GM12878 (cell line): ENCODE data around the gene PLXND1. TPM values are rescaled to one million over a fixed set of nuclear protein-coding genes. Genes with fewer than 3 reads are reported as not detected.

Experiments
- ATAC-seq: fragments of 200-7000 bp; cut with Tn5 transposase; 3 replicates; pipeline ENCODE4 v1.9.1; 2020; ENCODE audit warnings: mild to moderate bottlenecking, moderate library complexity
- BruUV-seq: library from RNA; stranded (reverse); fragments of 400-500 nt; replicated peaks from 2 replicates; lab custom pipeline; 2021; lab: Mats Ljungman, UMichigan
- CTCF ChIA-PET: fragments of 300-600 bp; sonication (Branson Sonifier 250); formaldehyde crosslinking; extraction: SDS; loops from one replicate; lab custom pipeline; 2021; ENCODE audit warnings: inconsistent platforms; lab: Yijun Ruan, JAX
- POLR2A ChIA-PET: fragments of 350-600 bp; formaldehyde crosslinking; extraction: SDS; loops from one replicate; lab custom pipeline; 2021; ENCODE audit warnings: inconsistent platforms; lab: Charles Lee
- RAD21 ChIA-PET: fragments of 300-600 bp; sonication (Branson Sonifier 250); formaldehyde crosslinking; loops from one replicate; lab custom pipeline; 2023; ENCODE audit warnings: antibody characterized with exemption; ENCODE audit not compliant: unreplicated experiment; lab: Charles Lee
- SMC1A ChIA-PET: fragments of 300-600 bp; sonication (Branson Sonifier 250); formaldehyde crosslinking; loops from one replicate; lab custom pipeline; 2023; ENCODE audit not compliant: unreplicated experiment, uncharacterized antibody; lab: Charles Lee
- DNase-seq: peaks from one replicate; pipeline ENCODE4 v3.0.0-alpha.2; 2011; ENCODE audit warnings: low read depth, low spot score
- FAIRE-seq: peaks from 3 replicates; lab custom pipeline; 2011; peaks lifted over from hg19 to GRCh38; lab: Jason Lieb, UNC
- H2AFZ ChIP-seq: 2 replicates; pipeline ENCODE4 v1.6.0; 2011; ENCODE audit warnings: low read depth, low read length, control low read depth; ENCODE audit not compliant: control insufficient read depth
- H3K27ac ChIP-seq: 2 replicates; pipeline ENCODE4 v1.5.1; 2011; ENCODE audit warnings: control low read depth; ENCODE audit not compliant: control insufficient read depth, insufficient read depth
- H3K27me3 ChIP-seq, 2 experiments: replicated peaks in 1 of 2; 2 replicates each; pipeline versions ENCODE4 v1.6.0 to v1.6.1; 2011; ENCODE audit warnings: low read length in 1 of 2; ENCODE audit not compliant: control insufficient read depth in 2 of 2, insufficient read depth in 2 of 2
- H3K36me3 ChIP-seq, 2 experiments: 2 replicates each; pipeline ENCODE4 v1.5.1; 2011; ENCODE audit warnings: low read length in 1 of 2; ENCODE audit not compliant: control insufficient read depth in 2 of 2, insufficient read depth in 2 of 2
- H3K4me1 ChIP-seq: 2 replicates; pipeline ENCODE4 v1.6.1; 2011; ENCODE audit warnings: mild to moderate bottlenecking, low read length, moderate library complexity, mixed read lengths; ENCODE audit not compliant: control insufficient read depth, insufficient read depth
- H3K4me2 ChIP-seq: 2 replicates; pipeline ENCODE4 v1.6.0; 2011; ENCODE audit warnings: control low read depth; ENCODE audit not compliant: control insufficient read depth, insufficient read depth
- H3K4me3 ChIP-seq: fragments of 200-600 bp; sonication (generic); 2 replicates; pipeline ENCODE4 v1.5.1; 2016
- H3K79me2 ChIP-seq: 2 replicates; pipeline ENCODE4 v1.6.0; 2011; ENCODE audit warnings: low read length; ENCODE audit not compliant: control insufficient read depth, insufficient read depth
- H3K9ac ChIP-seq: 2 replicates; pipeline ENCODE4 v1.8.0; 2011; ENCODE audit warnings: low read length, control low read depth, mixed read lengths; ENCODE audit not compliant: control insufficient read depth, insufficient read depth
- H3K9me3 ChIP-seq: replicated peaks from 3 replicates; pipeline ENCODE4 v1.5.1; 2011; ENCODE audit warnings: mild to moderate bottlenecking, low read length; ENCODE audit not compliant: control insufficient read depth, insufficient read depth
- H4K20me1 ChIP-seq: 2 replicates; pipeline ENCODE4 v1.6.0; 2011; ENCODE audit not compliant: control insufficient read depth, insufficient read depth
- BMI1 ChIP-seq: fragments of 450-650 bp; IDR thresholded peaks from 2 replicates; pipeline ENCODE4 v1.6.1; 2016; ENCODE audit warnings: mild to moderate bottlenecking, moderate library complexity, borderline replicate concordance
- CBX3 ChIP-seq: fragments of 200-600 bp; sonication (generic); IDR thresholded peaks from 2 replicates; pipeline ENCODE4 v1.6.1; 2016; ENCODE audit warnings: low read depth, borderline replicate concordance
- CUX1 ChIP-seq: IDR thresholded peaks from 2 replicates; pipeline ENCODE4 v1.6.1; 2012; ENCODE audit warnings: improper control_type of control experiment, low read depth, low read length; ENCODE audit not compliant: insufficient replicate concordance
- ESRRA ChIP-seq: IDR thresholded peaks from 2 replicates; pipeline ENCODE4 v1.6.1; 2012; ENCODE audit warnings: mild to moderate bottlenecking, low read length, improper control_type of control experiment
- JUNB ChIP-seq: IDR thresholded peaks from 2 replicates; pipeline ENCODE4 v1.6.1; 2016; ENCODE audit warnings: antibody characterized with exemption, mild to moderate bottlenecking
- NBN ChIP-seq: fragments of 450-650 bp; IDR thresholded peaks from 2 replicates; pipeline ENCODE4 v1.6.1; 2016
- SMAD5 ChIP-seq: IDR thresholded peaks from 2 replicates; pipeline ENCODE4 v1.6.1; 2016; ENCODE audit warnings: antibody characterized with exemption, low read depth
- WRNIP1 ChIP-seq: IDR thresholded peaks from 2 replicates; pipeline ENCODE4 v1.6.1; 2011; ENCODE audit warnings: low read depth, low read length, improper control_type of control experiment, borderline replicate concordance
- WGBS: methylation state at CpG from one replicate; pipeline ENCODE4 v1.1.6; 2016; ENCODE audit warnings: low lambda C conversion rate; ENCODE audit not compliant: insufficient replicate concordance, insufficient coverage; ENCODE audit errors: missing lambda C conversion rate; 5-methylcytosine and 5-hydroxymethylcytosine counted together
- in situ Hi-C: fragments of 300-500 bp; cut with MboI; formaldehyde crosslinking; loops from 9 replicates; pipeline ENCODE4 v1.14.3; 2018; ENCODE audit warnings: mixed read lengths
- intact Hi-C: fragments of 100-400 bp; cut with micrococcal nuclease; formaldehyde crosslinking; loops from one replicate; pipeline ENCODE4 v1.14.2; 2022; ENCODE audit not compliant: unreplicated experiment
- polyA plus RNA-seq, 11 experiments: library from polyadenylated mRNA; depleted of rRNA in 4 of 11; unstranded in 6 of 11; stranded (reverse) in 5 of 11; fragments of >200 nt; fragmentation: Nextera tagmentation in 4 of 11; fragmentation: Illumina TruSeq in 1 of 11; extraction: Ambion mirVana in 4 of 11; extraction: Trizol in 1 of 11; gene quantifications; 1 replicate in 1 of 11; 2 replicates in 10 of 11; pipeline versions ENCODE4 v1.2.1 to v1.2.3, GENCODE V29; 2011 to 2016; ENCODE audit warnings: inconsistent platforms in 2 of 11, missing spikeins in 2 of 11, low read depth in 1 of 11
- total RNA-seq, 4 experiments: library from RNA; depleted of rRNA in 3 of 4; stranded (reverse); fragments of >200 nt in 3 of 4; fragmentation: Illumina TruSeq in 1 of 4; extraction: Trizol in 1 of 4; gene quantifications; 2 replicates each; pipeline versions ENCODE4 v1.2.1 to v1.2.3, GENCODE V29; 2013 to 2021

PLXND1 gene
- total and polyA plus RNA-seq, 10 of the 15 experiments (the other 5 are each of a cell fraction or from before 2014, with no cell fraction given): 0.01 to 2.3 (median 0.72) TPM; not detected in 7

DNA sequence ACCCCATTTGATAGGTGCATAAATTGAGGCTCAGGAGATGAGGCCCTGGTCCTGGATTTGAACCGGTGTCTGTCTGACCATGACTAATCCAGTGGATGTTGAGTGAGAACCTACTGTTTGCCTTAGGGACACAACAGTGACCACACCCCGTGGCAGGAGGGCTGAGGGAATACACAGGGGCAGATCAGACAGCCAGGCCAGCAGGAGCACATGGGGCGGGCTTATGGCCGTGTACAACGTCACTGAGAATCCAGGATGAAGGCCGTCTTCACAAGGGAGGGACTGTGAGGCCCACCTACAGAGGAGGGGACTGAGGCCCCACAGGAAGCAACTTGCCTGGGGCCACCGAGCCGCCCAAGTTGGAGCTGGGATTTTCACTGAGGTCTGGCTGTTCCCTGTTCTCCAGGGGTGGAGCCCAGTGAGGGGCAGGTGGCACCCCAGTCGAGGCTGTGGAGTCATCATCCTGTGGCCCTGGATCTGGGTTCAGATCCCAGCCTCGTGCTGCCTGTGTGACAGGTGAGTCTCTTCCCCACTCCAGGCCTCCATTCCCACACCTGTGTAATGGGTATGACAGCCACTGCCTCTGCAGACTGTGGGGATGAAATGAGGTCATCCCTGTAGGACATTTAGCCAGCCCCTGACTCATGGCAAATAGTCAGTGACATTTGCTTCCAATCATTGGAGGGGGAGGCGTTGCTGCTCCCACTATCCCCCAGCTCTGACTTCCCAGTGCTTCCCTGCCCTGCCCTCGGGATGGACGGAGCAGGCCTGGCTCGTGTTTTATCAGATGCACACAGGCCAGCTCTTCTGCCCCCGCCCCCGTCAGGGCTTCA is 6.3 kb upstream of the PLXND1 start:
- CTCF ChIA-PET: no interaction called here
- SMC1A ChIA-PET: no interaction called here
- peaks cover 7% of the 10 kb centered on the region for H3K4me1 ChIP-seq
- FAIRE-seq (no peak), ATAC-seq (no peak), DNase-seq (no peak)
- intact Hi-C loops (no loop called here), in situ Hi-C loops (no loop called here)
- no peaks in the 10 kb centered on the region for H3K79me2 ChIP-seq
- no peak overlapping the region for H3K4me3 ChIP-seq
- POLR2A ChIA-PET: interaction anchor here (0.6 kb wide), 1 partner anchor 81 kb away, joined by 6 read pairs; no protein-coding TSS in a partner anchor
- H3K9me3 ChIP-seq: no peaks in the 10 kb centered on the region
- no peak overlapping the region for H3K4me2 ChIP-seq
- H3K27ac ChIP-seq: no peak overlapping the region
- H2AFZ ChIP-seq: no peak overlapping the region
- no peak overlapping the region for H3K9ac ChIP-seq
- RAD21 ChIA-PET: no interaction called here
- no peaks in the 10 kb centered on the region for H3K36me3 ChIP-seq
- H4K20me1 ChIP-seq: no peaks in the 10 kb centered on the region
- no TSS peak for BruUV-seq
- H3K27me3 ChIP-seq: peaks cover 0 to 1% of the 10 kb centered on the region in 2 experiments; a peak in 2 of 4 replicates
- TF ChIP-seq BMI1 (no peak), JUNB (no peak), NBN (no peak), WRNIP1 (no peak), CBX3 (no peak), SMAD5 (no peak), ESRRA (no peak), CUX1 (no peak)
- TF ChIP-seq, all 136 proteins: peak for 0
- 23% methylated on average over 16 of the region's 16 CpGs for WGBS
